H9 (cell line): ENCODE measurements around the gene CAV3. TPM values are rescaled to one million over a fixed set of nuclear protein-coding genes. Genes with fewer than 3 reads are reported as not detected.

ENCODE experiments used
- DNase-seq: peaks from one replicate; pipeline ENCODE4 v3.0.0-alpha.2; 2017
- H2AFZ ChIP-seq: one replicate; pipeline ENCODE4 v1.6.1; 2013; ENCODE audit warnings: mild to moderate bottlenecking, low read length, control low read depth, moderate library complexity
- H2AK5ac ChIP-seq: 2 replicates; pipeline ENCODE4 v1.6.1; 2013; ENCODE audit warnings: low read length, control low read depth, mixed read lengths; ENCODE audit not compliant: insufficient read length
- H2BK120ac ChIP-seq: one replicate; pipeline ENCODE4 v1.6.1; 2013; ENCODE audit warnings: low read depth, mild to moderate bottlenecking, low read length, control low read depth, inconsistent platforms; ENCODE audit not compliant: poor library complexity, severe bottlenecking
- H2BK12ac ChIP-seq: 2 replicates; pipeline ENCODE4 v1.6.1; 2013; ENCODE audit warnings: low read length, control low read depth, mixed read lengths, low read depth; ENCODE audit not compliant: insufficient read length
- H2BK15ac ChIP-seq: 2 replicates; pipeline ENCODE4 v1.6.1; 2013; ENCODE audit warnings: low read depth, low read length, control low read depth
- H2BK20ac ChIP-seq: one replicate; pipeline ENCODE4 v1.6.1; 2013; ENCODE audit warnings: low read depth, mild to moderate bottlenecking, low read length, control low read depth, inconsistent platforms; ENCODE audit not compliant: poor library complexity, severe bottlenecking
- H2BK5ac ChIP-seq: 2 replicates; pipeline ENCODE4 v1.6.1; 2013; ENCODE audit warnings: low read length, control low read depth, mixed read lengths; ENCODE audit not compliant: insufficient read length
- H3K14ac ChIP-seq: 2 replicates; pipeline ENCODE4 v1.6.1; 2013; ENCODE audit warnings: low read length, control low read depth; ENCODE audit not compliant: insufficient read depth
- H3K18ac ChIP-seq: 2 replicates; pipeline ENCODE4 v1.6.1; 2013; ENCODE audit warnings: low read depth, mild to moderate bottlenecking, mixed read lengths, low read length, control low read depth; ENCODE audit not compliant: insufficient read length
- H3K23ac ChIP-seq: 2 replicates; pipeline ENCODE4 v1.6.1; 2013; ENCODE audit warnings: low read length, control low read depth, mixed read lengths, low read depth; ENCODE audit not compliant: insufficient read length
- H3K23me2 ChIP-seq: 2 replicates; pipeline ENCODE4 v1.6.1; 2013; ENCODE audit warnings: low read depth, mild to moderate bottlenecking, mixed read lengths, low read length, control low read depth; ENCODE audit not compliant: insufficient read length, poor library complexity, severe bottlenecking
- H3K27ac ChIP-seq: 2 replicates; pipeline ENCODE4 v1.5.1; 2013; ENCODE audit warnings: low read length, control low read depth, mixed read lengths, low read depth; ENCODE audit not compliant: insufficient read length
- H3K27me3 ChIP-seq: 2 replicates; pipeline ENCODE4 v1.6.1; 2013; ENCODE audit warnings: low read length, control low read depth, inconsistent platforms; ENCODE audit not compliant: insufficient read depth
- H3K4ac ChIP-seq: 2 replicates; pipeline ENCODE4 v1.6.1; 2013; ENCODE audit warnings: low read depth, mild to moderate bottlenecking, control low read depth, inconsistent platforms, low read length, moderate library complexity
- H3K4me1 ChIP-seq: 2 replicates; pipeline ENCODE4 v1.6.1; 2013; ENCODE audit warnings: low read length, control low read depth, inconsistent platforms; ENCODE audit not compliant: insufficient read depth
- H3K4me2 ChIP-seq: 2 replicates; pipeline ENCODE4 v1.6.1; 2013; ENCODE audit warnings: low read length, control low read depth, mixed read lengths; ENCODE audit not compliant: insufficient read length, insufficient read depth
- H3K56ac ChIP-seq: 2 replicates; pipeline ENCODE4 v1.6.1; 2013; ENCODE audit warnings: low read depth, mild to moderate bottlenecking, mixed read lengths, low read length, control low read depth; ENCODE audit not compliant: insufficient read length
- H3K79me1 ChIP-seq: 2 replicates; pipeline ENCODE4 v1.6.1; 2013; ENCODE audit warnings: low read depth, mild to moderate bottlenecking, moderate library complexity, low read length, control low read depth, inconsistent platforms; ENCODE audit not compliant: insufficient read depth, poor library complexity, severe bottlenecking
- H3K79me2 ChIP-seq: 2 replicates; pipeline ENCODE4 v1.6.1; 2013; ENCODE audit warnings: low read length, control low read depth, inconsistent platforms; ENCODE audit not compliant: insufficient read depth
- H3K9ac ChIP-seq: 2 replicates; pipeline ENCODE4 v1.6.1; 2013; ENCODE audit warnings: low read length, control low read depth, mixed read lengths; ENCODE audit not compliant: insufficient read length; ENCODE audit errors: extremely low read depth
- H3K9me3 ChIP-seq: one replicate; pipeline ENCODE4 v1.6.1; 2013; ENCODE audit warnings: low read depth, low read length, inconsistent platforms; ENCODE audit not compliant: control insufficient read depth
- H3T11ph ChIP-seq: one replicate; pipeline ENCODE4 v1.6.1; 2013; ENCODE audit warnings: mild to moderate bottlenecking, low read length, control low read depth, inconsistent platforms
- H4K20me1 ChIP-seq: one replicate; pipeline ENCODE4 v1.6.1; 2013; ENCODE audit not compliant: control insufficient read depth, insufficient read length, insufficient read depth
- H4K5ac ChIP-seq: 2 replicates; pipeline ENCODE4 v1.6.1; 2013; ENCODE audit warnings: low read depth, mild to moderate bottlenecking, mixed read lengths, low read length, control low read depth; ENCODE audit not compliant: insufficient read length
- H4K8ac ChIP-seq: replicated peaks from 2 replicates; pipeline ENCODE4 v1.6.1; 2013; ENCODE audit warnings: low read length, control low read depth, mixed read lengths, low read depth; ENCODE audit not compliant: insufficient read length
- H4K91ac ChIP-seq: 2 replicates; pipeline ENCODE4 v1.6.1; 2013; ENCODE audit warnings: low read depth, mild to moderate bottlenecking, moderate library complexity, mixed read lengths, low read length, control low read depth; ENCODE audit not compliant: insufficient read length
- H3K27ac Mint-ChIP-seq, 3 experiments: 2 replicates in 2 of 3; 3 replicates in 1 of 3; pipeline ENCODE4 v1.8.0; 2020 to 2021; ENCODE audit warnings: mixed read lengths in 3 of 3, mild to moderate bottlenecking in 1 of 3, moderate library complexity in 1 of 3
- H3K27me3 Mint-ChIP-seq: 2 replicates; pipeline ENCODE4 v1.8.0; 2021; ENCODE audit warnings: low read depth, mild to moderate bottlenecking, moderate library complexity, mixed read lengths
- H3K36me3 Mint-ChIP-seq, 3 experiments: 2 replicates in 2 of 3; 3 replicates in 1 of 3; pipeline ENCODE4 v1.8.0; 2020 to 2021; ENCODE audit warnings: low read depth in 3 of 3, mixed read lengths in 3 of 3; ENCODE audit not compliant: insufficient read depth in 1 of 3
- H3K4me1 Mint-ChIP-seq, 2 experiments: 2 replicates each; pipeline ENCODE4 v1.8.0; 2020; ENCODE audit warnings: mixed read lengths in 2 of 2
- H3K4me3 Mint-ChIP-seq, 2 experiments: 2 replicates in 1 of 2; 3 replicates in 1 of 2; pipeline ENCODE4 v1.8.0; 2020 to 2021; ENCODE audit warnings: mild to moderate bottlenecking in 2 of 2, mixed read lengths in 2 of 2, moderate library complexity in 1 of 2
- H3K9me3 Mint-ChIP-seq, 2 experiments: 2 replicates in 1 of 2; 3 replicates in 1 of 2; pipeline ENCODE4 v1.8.0; 2020; ENCODE audit warnings: mild to moderate bottlenecking in 2 of 2, mixed read lengths in 2 of 2, moderate library complexity in 1 of 2
- WGBS: extraction: QIAGEN DNeasy Blood & Tissue Kit; methylation state at CpG from one replicate; pipeline ENCODE4 v1.1.7; 2013; ENCODE audit warnings: missing lambda C conversion rate, low lambda C conversion rate, mixed read lengths; ENCODE audit not compliant: insufficient read length; ENCODE audit errors: extremely low coverage; 5-methylcytosine and 5-hydroxymethylcytosine counted together
- total RNA-seq: library from RNA; stranded (reverse); gene quantifications from 2 replicates; pipeline ENCODE4 v1.2.1, GENCODE V29; 2021
- TF ChIP-seq, protein P1 (sequence below): fragments of 200-600 bp; sonication (generic); conservative IDR thresholded peaks from 3 replicates; pipeline ENCODE4 v1.8.0; 2021; ENCODE audit warnings: antibody characterized with exemption, mild to moderate bottlenecking

The CAV3 gene
- total RNA-seq, 1 experiment from 2014 or later: not detected

GRCh38 chr3:8724108-8724752 lies 9.4 kb upstream of the CAV3 start:
- Histone ChIP-seq H4K5ac (no peak overlapping the region), H3K4me2 (no peak overlapping the region), H2BK5ac (no peak overlapping the region), H3K27me3 (no peaks in the 10 kb centered on the region), H3K9me3 (no peaks in the 10 kb centered on the region), H4K20me1 (no peaks in the 10 kb centered on the region), H2BK120ac (no peak overlapping the region), H2BK15ac (no peak overlapping the region), H3K14ac (no peak overlapping the region), H3K56ac (no peak overlapping the region), H3K79me1 (no peaks in the 10 kb centered on the region), H3K18ac (no peak overlapping the region), H2BK20ac (no peak overlapping the region), H3T11ph (no peak overlapping the region), H3K4me1 (no peaks in the 10 kb centered on the region; the same call in 1 of the 2 replicates), H3K4ac (no peak overlapping the region), H3K9ac (no peak overlapping the region), H3K23ac (no peak overlapping the region), H3K23me2 (no peaks in the 10 kb centered on the region), H3K27ac (no peak overlapping the region), H2AK5ac (no peak overlapping the region), H3K79me2 (no peaks in the 10 kb centered on the region), H2BK12ac (no peak overlapping the region), H4K91ac (no peak overlapping the region), H2AFZ (no peak overlapping the region), H4K8ac (no peak overlapping the region)
- TF ChIP-seq, protein P1, sequence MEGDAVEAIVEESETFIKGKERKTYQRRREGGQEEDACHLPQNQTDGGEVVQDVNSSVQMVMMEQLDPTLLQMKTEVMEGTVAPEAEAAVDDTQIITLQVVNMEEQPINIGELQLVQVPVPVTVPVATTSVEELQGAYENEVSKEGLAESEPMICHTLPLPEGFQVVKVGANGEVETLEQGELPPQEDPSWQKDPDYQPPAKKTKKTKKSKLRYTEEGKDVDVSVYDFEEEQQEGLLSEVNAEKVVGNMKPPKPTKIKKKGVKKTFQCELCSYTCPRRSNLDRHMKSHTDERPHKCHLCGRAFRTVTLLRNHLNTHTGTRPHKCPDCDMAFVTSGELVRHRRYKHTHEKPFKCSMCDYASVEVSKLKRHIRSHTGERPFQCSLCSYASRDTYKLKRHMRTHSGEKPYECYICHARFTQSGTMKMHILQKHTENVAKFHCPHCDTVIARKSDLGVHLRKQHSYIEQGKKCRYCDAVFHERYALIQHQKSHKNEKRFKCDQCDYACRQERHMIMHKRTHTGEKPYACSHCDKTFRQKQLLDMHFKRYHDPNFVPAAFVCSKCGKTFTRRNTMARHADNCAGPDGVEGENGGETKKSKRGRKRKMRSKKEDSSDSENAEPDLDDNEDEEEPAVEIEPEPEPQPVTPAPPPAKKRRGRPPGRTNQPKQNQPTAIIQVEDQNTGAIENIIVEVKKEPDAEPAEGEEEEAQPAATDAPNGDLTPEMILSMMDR: no peak
- Mint-ChIP-seq H3K4me3 (no peak overlapping the region), H3K4me1 (peaks cover 17 to 20% of the 10 kb centered on the region in 2 experiments), H3K27ac (no peak overlapping the region), H3K9me3 (peaks cover 3 to 4% of the 10 kb centered on the region in 2 experiments; a peak in 4 of 5 replicates), H3K27me3 (peaks cover 78% of the 10 kb centered on the region), H3K36me3 (no peaks in the 10 kb centered on the region)
- no peak for DNase-seq
- no CpG with 5 or more reads among the region's 3 CpGs for WGBS
